KOPT-K1 (cell line): ENCODE measurements around the gene TANGO6.

ENCODE experiments used
- H3K27ac ChIP-seq: fragments of 200-600 bp; sonication (generic); 2 replicates; pipeline ENCODE4 v1.5.1; 2016; ENCODE audit warnings: antibody characterized with exemption, mild to moderate bottlenecking, low read depth, low read length; ENCODE audit not compliant: poor library complexity, severe bottlenecking
- H3K36me3 ChIP-seq: fragments of 200-600 bp; sonication (generic); 2 replicates; pipeline ENCODE4 v1.5.1; 2017; ENCODE audit warnings: antibody characterized with exemption, mild to moderate bottlenecking, low read length, moderate library complexity; ENCODE audit not compliant: insufficient read depth
- H3K9me3 ChIP-seq: fragments of 200-600 bp; sonication (generic); 2 replicates; pipeline ENCODE4 v1.5.1; 2017; ENCODE audit warnings: antibody characterized with exemption, low read length, mild to moderate bottlenecking; ENCODE audit not compliant: insufficient read depth, poor library complexity, severe bottlenecking

The TANGO6 gene

DNA sequence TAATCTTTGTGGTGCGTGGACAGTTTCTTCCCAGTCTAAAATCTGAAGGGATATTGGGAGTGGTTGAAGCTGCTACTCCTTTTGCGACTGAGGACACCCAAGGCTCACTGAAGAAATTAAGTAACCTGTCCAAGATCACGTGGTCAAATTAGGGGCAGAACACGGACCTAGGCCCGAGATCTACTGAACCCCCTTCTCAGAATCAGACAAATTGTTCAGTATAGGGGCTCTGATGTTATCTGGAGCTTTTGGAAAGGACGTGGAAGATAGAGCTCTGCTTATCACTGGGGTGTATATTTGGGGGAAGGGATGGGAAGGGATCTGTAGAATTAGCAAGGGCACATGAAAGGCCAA lies 857 bp downstream of the TANGO6 start:
- H3K36me3 ChIP-seq: no peaks in the 10 kb centered on the region
- H3K27ac ChIP-seq: peak overlapping the region; percentile 86
- H3K9me3 ChIP-seq: no peaks in the 10 kb centered on the region

DNA sequence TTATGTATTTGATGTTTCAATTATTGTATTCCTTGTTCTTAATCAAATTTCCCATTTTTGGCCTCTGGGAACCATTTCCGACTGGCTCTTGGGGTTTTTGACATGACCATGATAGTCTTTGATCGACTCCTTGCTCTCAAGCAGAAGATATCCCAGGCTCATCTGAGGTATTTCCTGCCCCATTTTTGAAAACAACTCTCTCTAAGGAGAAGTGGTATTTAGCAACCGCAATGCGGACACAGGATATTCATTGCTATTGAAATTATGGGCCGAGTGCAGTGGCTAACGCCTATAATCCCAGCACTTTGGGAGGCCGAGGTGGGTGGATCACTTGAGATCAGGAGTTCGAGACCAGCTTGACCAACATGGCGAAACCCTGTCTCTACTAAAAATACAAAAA lies 5.5 kb downstream of the TANGO6 start:
- H3K27ac ChIP-seq: no peak overlapping the region
- H3K36me3 ChIP-seq: no peaks in the 10 kb centered on the region
- H3K9me3 ChIP-seq: peaks cover 3% of the 10 kb centered on the region

DNA sequence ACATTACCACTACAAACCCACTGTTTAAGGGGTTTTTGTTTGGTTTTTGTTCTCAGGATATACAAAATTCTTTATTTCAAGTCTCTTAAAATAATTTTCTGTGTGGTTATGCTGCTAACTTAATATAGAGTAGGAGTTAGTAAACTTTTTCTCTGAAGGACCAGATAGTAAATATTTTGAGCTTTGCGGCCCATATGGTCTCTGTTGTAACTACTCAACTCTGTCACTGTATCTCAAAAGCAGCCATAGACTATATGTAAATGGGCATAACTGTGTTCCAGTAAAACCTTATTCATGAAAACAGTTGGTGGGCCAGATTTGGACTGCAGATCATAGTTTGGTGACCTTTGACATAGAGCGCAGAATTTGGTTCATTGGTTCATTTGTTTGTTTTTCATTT lies 7.2 kb downstream of the TANGO6 start:
- Histone ChIP-seq H3K9me3 (peaks cover 4% of the 10 kb centered on the region), H3K36me3 (no peaks in the 10 kb centered on the region), H3K27ac (no peak overlapping the region)

DNA sequence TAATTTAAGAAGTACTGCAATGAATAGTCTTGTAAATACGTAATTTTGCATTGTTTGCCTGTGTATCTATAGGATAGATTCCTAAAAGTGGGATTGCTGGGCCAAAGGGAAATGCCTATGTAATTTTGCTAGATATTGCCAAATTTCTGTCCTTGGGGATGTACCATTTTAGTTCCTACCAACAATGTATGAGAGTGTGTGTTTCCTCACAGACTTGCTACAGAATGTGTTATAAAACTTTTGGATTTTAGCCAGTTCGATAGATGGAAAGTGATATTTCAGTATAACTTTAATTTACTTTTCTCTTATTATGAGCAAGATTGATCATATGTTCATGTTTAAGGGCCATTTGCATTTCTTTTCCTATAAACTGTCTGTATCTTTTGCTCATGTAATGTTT lies 8.3 kb downstream of the TANGO6 start:
- Histone ChIP-seq H3K36me3 (no peaks in the 10 kb centered on the region), H3K9me3 (peaks cover 4% of the 10 kb centered on the region), H3K27ac (no peak overlapping the region)

DNA sequence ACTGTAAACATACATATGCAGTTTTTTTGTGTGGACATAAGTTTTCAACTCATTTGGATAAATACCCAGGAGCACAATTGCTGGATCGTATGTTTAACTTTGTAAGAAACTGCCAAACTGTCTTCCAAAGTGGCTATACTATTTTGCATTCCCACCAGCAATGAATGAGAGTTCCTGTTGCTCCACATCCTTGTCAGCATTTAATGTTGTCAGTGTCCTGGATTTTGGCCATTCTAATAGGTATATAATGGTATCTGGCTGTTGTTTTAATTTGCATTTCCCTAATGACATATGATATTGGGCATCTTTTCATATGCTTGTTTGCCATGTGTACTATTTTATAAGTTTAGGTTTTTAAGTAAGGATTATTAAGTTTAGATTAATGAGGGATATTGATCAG lies 14.1 kb downstream of the TANGO6 start:
- H3K27ac ChIP-seq: no peak overlapping the region
- H3K36me3 ChIP-seq: peaks cover 23% of the 10 kb centered on the region
- peaks cover 4% of the 10 kb centered on the region for H3K9me3 ChIP-seq

DNA sequence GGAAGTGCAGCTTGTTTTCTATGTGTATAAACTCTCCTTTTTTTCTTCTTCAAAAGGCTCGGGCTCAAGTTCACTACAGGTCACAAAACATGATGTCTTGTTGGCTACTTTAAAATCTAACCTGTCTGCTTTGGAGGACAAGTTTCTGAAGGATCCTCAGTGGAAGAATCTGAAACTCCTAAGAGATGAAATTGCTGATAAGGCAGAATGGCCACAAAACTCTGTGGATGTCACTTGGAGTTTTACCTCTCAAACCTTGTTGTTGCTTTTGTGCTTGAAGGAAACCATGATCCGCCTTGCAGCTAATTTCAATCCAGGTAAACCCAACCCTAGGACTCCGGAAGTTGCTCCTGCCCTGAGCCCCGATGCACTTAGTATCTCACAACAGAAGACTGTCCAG lies 16.5 kb downstream of the TANGO6 start:
- peaks cover 45% of the 10 kb centered on the region for H3K36me3 ChIP-seq
- no peak overlapping the region for H3K27ac ChIP-seq
- no peaks in the 10 kb centered on the region for H3K9me3 ChIP-seq

DNA sequence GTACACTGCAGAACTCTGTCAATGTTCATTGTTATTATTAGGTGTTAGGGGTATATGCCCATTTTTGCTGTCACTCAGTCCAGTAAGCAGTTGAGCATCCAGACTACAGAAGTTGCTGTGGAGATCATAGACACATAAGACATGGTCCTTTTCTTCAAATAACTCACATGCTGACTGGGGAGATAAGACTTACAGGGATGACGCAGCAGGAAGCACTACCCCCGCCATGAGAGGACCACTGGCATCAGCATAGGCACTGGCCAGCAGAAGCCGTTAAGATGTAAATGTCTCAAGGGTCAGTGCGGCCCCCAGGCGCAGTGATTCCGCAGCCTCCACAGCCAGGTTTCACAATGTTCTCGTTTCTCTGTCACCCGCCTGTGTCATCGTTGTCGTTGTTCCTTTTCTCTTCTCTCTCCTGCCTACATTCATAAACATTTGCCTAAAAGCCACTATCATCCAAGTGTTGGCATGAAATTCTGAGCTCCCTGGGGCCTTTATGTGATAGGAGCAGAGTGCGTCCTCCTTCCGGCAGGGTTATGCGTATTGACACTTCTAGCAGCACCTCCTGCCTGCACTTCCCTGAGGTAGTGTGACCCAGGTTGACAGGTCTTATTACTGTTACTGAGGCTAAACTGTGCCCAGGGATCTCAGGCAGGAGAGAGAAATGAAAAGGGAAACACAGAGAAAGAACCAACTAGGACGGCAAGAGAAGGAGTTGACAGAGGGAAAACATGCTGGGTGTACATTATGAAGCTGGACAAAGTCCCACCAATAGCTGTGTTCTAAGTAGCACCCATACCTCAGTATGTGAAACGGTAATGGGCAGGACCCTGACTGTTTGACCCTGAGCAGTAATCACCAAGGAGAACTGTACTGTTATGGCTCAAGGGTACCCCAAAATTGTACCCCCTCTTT lies 17.9 kb downstream of the TANGO6 start:
- no peak overlapping the region for H3K27ac ChIP-seq
- H3K36me3 ChIP-seq: peaks cover 52% of the 10 kb centered on the region

DNA sequence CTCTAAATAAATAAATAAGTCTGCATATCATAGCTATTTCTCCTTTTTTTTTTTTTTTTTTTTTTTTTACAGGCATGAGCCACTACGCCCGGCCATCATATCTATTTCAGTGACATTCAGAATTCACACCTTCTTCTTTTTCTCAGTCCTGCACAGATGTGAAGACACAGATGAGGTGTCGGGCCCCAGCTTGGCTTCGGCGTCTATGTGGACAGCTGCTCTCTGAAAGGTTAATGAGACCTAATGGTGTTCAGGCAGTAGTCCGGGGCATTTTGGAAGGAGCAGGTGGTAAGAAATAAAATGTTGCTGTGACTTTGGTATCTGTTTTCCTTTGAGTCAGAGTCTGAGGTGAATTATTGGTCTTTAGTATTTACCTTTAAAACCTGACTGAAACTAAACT lies 23.6 kb downstream of the TANGO6 start:
- Histone ChIP-seq H3K27ac (no peak overlapping the region), H3K9me3 (no peaks in the 10 kb centered on the region), H3K36me3 (peaks cover 56% of the 10 kb centered on the region)

More for the DNA sequence above, 17.9 kb downstream of the TANGO6 start:
- H3K9me3 ChIP-seq: no peaks in the 10 kb centered on the region

DNA sequence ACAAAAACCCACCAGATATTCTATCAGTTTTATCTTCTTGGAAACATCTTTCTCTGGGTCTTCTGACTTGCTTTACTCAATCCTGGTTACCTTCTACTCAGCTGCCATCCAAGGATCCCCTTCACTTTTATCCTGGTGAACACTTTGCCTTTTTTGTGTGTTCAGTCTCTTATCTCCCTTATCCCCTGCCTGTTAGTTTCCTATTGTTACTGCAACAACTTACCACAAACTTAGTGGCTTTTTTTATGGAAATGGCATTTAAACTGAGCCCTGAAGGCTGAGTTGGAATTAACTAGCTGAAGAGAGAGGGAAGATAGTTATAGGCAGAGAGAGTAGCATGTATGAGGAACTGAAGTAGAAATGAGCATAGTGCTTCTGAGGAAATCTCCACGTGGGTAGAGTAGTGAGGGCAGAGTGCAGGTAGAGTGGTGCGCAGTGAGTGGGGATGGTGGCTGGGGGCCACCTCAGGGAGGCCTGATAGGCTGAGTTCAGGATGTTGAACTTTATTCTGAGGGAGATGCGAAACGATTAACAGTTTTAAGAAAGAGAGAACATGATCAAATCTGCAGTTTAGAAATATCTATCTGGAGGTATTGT lies 26.3 kb downstream of the TANGO6 start:
- H3K27ac ChIP-seq: no peak overlapping the region
- peaks cover 55% of the 10 kb centered on the region for H3K36me3 ChIP-seq
- H3K9me3 ChIP-seq: no peaks in the 10 kb centered on the region

DNA sequence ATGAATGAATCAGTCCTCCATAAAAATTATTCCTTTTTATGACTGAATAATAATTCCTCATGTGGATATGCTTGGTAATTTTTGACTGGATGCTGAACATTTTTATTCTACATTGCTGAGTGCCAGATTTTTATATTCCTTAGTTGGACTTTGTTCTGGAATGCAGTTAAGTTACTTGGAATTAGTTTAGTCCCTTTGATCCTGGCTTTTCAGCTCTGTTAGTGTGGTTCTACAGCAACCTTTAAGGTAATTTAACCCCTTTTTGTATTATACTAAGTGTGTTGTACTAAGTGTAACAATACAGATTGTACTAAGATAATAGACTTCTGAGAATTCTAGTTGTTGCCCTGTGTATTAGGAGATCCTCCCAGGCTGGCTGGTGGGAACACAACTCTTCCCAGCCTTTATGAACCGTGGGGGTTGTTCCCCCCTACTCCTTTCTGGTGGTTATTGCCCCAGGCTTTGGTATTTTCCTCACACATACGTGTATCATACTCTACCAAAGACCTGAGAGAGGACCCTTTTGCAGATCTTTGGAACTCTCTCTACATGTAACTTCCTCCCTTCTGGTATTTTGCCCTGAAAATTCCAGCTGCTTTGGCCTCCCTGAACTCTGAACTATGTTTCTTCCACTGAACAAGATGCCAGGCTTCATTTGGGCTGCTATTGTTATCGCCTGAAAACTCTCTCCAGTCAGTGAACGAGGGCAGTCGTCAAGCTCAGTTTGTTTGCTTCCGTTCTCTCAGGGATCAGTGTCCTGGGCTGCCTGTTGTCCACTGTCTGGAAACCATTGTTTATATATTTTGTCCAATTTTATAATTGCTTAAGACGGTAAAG lies 30.5 kb downstream of the TANGO6 start:
- Histone ChIP-seq H3K27ac (no peak overlapping the region), H3K9me3 (no peaks in the 10 kb centered on the region), H3K36me3 (peaks cover 71% of the 10 kb centered on the region)

DNA sequence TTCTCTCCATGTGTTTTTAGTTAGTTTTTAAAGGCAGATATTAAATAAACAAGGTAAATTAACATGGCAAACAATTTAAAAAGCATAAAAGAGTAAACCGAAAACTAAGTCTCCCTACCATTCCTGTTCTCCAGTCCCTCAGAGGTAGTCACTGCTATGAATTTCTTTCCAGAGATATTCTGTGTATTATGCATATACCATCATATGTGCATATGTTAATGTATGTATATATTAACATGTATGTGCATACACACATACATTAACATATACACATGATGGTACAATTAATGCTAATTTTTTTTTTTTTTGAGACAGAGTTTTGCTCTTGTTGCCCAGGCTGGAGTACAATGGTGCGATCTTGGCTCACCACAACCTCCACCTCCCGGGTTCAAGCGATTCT lies 32.5 kb downstream of the TANGO6 start:
- Histone ChIP-seq H3K27ac (no peak overlapping the region), H3K36me3 (peaks cover 62% of the 10 kb centered on the region), H3K9me3 (no peaks in the 10 kb centered on the region)

DNA sequence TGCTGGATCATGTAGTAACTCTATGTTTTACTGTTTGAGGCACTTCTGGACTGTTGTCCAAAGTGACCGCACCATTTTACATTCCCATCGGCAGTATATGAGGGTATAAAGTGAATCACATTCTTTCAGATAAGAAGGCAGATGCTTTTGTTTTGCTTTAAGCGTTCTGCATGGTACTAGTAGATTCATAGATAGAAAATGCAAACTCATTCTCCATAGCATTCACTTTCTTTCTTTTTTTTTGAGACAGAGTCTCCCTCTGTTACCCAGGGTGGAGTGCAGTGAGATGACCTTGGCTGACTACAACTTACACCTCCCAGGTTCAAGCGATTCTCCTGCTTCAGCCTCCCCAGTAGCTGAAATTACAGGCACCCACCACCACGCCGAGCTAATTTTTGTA lies 40.4 kb downstream of the TANGO6 start:
- no peak overlapping the region for H3K27ac ChIP-seq
- peaks cover 21% of the 10 kb centered on the region for H3K36me3 ChIP-seq
- H3K9me3 ChIP-seq: no peaks in the 10 kb centered on the region

DNA sequence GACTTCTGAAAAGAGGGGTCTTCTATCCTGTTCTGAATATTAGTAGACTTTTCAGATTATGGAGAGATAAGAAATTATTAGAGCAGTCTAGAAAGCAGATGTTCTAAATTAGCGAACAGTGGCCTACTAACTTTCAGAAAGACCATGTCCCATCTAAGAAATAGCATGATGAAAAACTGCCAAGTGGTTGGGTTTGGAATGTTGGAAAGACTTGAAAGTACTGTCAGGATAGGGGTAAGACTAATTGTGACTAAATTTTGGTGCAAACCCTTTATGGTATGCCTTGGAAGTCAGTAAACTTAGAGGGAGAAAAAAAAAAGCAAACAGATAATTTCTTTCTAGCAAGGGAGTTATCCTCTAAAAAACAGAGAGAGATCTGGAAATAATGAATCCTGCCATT lies 41.1 kb downstream of the TANGO6 start:
- Histone ChIP-seq H3K9me3 (no peaks in the 10 kb centered on the region), H3K27ac (no peak overlapping the region), H3K36me3 (peaks cover 20% of the 10 kb centered on the region)

DNA sequence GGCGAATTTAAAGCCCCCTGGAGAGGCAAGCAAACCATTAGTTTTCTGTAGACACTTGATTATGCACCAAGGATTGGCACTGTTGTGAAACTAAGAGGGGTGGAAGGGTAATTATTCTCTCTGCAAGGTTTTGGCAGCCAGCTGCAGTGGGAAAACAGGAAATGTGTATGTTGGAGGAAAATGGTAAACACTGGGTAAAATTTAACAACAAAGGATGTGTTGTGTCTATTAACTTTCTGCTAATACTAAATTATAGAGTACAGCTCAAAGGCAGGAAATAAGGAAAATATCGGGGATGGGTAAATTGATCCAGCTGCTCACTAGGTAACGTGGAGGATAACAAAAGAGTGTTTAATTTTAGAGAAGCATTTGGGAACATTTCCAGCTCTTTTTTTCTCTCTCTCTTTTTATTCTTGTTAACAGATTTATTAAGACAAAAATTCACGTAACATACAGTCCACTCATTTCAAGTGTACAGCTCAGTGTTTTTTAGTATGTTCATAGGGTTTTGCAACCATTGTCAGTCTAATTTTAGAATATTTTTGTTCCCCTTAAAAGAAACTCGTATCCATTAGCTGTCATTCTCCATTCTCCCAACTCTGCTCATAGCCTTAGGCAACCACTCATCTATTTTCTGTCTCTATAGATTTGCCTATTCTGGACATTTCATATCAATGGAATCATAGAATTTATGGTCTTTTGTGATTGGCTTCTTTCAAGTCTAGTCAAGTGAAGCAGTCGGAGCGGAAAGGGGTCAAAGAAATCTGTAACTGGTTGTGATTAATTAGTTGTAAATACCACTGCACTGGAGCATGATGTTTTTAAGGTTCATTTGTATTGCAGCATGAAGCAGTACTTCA lies 41.8 kb downstream of the TANGO6 start:
- Histone ChIP-seq H3K9me3 (no peaks in the 10 kb centered on the region), H3K27ac (no peak overlapping the region), H3K36me3 (peaks cover 17% of the 10 kb centered on the region)
